Measurements from ENCODE around the gene DDX42.

Gene DDX42

DNA sequence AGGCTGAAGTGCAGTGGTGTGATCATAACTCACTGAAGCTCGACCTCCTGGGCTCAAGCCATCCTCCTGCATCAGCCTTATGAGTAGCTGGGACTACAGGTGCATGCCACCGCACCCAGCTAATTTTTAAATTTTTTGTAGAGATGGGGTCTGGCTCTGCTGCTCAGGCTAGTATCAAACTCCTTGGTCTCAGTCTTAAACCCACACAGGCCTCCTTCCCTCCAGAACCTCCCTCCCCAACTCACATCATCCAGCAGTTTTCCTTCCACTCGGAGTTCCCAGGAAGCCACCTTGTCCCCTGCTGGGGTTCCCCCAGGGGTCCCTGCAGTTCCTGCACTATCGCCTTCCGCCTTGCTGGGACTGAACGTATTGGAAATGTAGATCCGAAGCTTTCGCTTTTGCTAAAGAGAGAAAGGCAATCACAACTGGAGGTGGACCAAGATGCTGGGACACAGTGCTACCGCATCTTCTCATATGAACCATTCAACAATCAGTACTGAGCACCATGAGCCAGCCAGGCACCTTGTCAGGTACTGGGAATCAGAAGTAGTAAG, 61.3 kb downstream of the DDX42 start:
- H3K36me3 ChIP-seq: peaks cover 64 to 72% (median 72%) of the 10 kb centered on the region in 3 donors
- TF ChIP-seq, protein P1, sequence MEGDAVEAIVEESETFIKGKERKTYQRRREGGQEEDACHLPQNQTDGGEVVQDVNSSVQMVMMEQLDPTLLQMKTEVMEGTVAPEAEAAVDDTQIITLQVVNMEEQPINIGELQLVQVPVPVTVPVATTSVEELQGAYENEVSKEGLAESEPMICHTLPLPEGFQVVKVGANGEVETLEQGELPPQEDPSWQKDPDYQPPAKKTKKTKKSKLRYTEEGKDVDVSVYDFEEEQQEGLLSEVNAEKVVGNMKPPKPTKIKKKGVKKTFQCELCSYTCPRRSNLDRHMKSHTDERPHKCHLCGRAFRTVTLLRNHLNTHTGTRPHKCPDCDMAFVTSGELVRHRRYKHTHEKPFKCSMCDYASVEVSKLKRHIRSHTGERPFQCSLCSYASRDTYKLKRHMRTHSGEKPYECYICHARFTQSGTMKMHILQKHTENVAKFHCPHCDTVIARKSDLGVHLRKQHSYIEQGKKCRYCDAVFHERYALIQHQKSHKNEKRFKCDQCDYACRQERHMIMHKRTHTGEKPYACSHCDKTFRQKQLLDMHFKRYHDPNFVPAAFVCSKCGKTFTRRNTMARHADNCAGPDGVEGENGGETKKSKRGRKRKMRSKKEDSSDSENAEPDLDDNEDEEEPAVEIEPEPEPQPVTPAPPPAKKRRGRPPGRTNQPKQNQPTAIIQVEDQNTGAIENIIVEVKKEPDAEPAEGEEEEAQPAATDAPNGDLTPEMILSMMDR (IDR thresholded peaks at IDR 0.05): peak in 1 of 2 experiments; percentile 7
- H3K9me3 ChIP-seq: no peaks in the 10 kb centered on the region
- no peaks in the 10 kb centered on the region for H3K27me3 ChIP-seq
- peaks cover 5 to 52% (median 40%) of the 10 kb centered on the region in 4 donors for H3K4me1 ChIP-seq
- intact Hi-C loops (cut with DNase I; ENCODE audit: low total_unique reads): loop anchor here (5.0 kb wide), 1 partner anchor 63 kb away; the partner anchor contains the start of genes CCDC47 and DDX42
- DNase-seq: peak in 1 of 2 donors; percentile 55
- H3K4me3 ChIP-seq: no peak overlapping the region
- H3K27ac ChIP-seq: peak overlapping the region; percentile 14 to 99

DNA sequence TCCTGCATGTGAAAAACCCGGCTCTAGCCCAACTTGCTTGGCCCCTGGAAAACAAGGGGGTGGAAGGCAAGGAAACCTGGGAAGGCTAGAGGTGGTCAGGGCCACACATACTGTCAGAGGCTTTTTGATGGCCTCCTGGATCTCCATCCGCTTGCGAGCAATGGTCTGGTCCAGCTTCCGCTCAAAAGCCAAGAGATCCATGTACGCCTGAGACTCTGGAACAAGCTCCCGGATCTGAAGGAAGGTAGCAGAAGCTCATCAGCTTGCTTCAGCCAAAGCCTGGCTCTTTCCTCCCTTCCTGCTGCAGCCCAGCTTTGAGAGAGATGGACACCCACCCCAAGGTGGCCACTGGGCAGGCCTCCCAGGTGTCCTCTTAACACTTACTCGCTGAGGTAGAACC, 62.8 kb downstream of the DDX42 start:
- H3K27me3 ChIP-seq: no peaks in the 10 kb centered on the region
- TF ChIP-seq, protein P1 (IDR thresholded peaks at IDR 0.05): no peak
- peaks cover 5 to 67% (median 52%) of the 10 kb centered on the region in 4 donors for H3K4me1 ChIP-seq
- peaks cover 49 to 56% (median 56%) of the 10 kb centered on the region in 3 donors for H3K36me3 ChIP-seq
- no peaks in the 10 kb centered on the region for H3K9me3 ChIP-seq
- intact Hi-C loops (cut with DNase I; ENCODE audit: low total_unique reads): loop anchor here (5.0 kb wide), 1 partner anchor 65 kb away; the partner anchor contains the start of genes CCDC47 and DDX42
- H3K27ac ChIP-seq: peak overlapping the region; percentile 89 to 99
- DNase-seq: no peak
- H3K4me3 ChIP-seq: no peak overlapping the region

DNA sequence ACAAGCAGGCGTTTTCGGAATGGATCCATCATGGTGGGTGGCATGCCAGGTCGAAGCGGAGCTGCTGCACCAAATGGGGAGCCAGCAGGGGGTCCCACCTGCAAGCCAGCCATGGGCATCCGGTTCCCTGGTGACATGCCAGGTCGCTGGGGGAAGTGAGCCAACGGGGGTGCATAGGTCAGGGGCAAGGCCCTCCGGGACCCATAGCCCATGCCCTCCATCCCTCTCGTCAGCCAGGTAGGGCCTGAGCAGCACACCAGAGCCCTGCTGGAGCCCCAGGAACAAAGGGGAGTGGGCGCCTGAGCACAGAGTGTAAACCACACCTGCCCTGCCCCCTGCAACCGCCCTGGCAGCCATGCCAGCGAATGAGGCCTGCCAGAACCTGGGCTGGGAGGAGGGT, 63.5 kb downstream of the DDX42 start:
- Histone ChIP-seq H3K27me3 (no peaks in the 10 kb centered on the region), H3K27ac (peak overlapping the region; percentile 89 to 99), H3K36me3 (peaks cover 42 to 50% (median 49%) of the 10 kb centered on the region in 3 donors), H3K4me3 (peak overlapping the region in 1 of 2 donors; percentile 41), H3K9me3 (no peaks in the 10 kb centered on the region), H3K4me1 (peaks cover 5 to 67% (median 52%) of the 10 kb centered on the region in 4 donors)
- intact Hi-C loops (cut with DNase I; ENCODE audit: low total_unique reads): loop anchor here (5.0 kb wide), 1 partner anchor 65 kb away; the partner anchor contains the start of genes CCDC47 and DDX42
- TF ChIP-seq, protein P1 (IDR thresholded peaks at IDR 0.05): no peak
- peak in 1 of 2 donors; percentile 69 for DNase-seq

DNA sequence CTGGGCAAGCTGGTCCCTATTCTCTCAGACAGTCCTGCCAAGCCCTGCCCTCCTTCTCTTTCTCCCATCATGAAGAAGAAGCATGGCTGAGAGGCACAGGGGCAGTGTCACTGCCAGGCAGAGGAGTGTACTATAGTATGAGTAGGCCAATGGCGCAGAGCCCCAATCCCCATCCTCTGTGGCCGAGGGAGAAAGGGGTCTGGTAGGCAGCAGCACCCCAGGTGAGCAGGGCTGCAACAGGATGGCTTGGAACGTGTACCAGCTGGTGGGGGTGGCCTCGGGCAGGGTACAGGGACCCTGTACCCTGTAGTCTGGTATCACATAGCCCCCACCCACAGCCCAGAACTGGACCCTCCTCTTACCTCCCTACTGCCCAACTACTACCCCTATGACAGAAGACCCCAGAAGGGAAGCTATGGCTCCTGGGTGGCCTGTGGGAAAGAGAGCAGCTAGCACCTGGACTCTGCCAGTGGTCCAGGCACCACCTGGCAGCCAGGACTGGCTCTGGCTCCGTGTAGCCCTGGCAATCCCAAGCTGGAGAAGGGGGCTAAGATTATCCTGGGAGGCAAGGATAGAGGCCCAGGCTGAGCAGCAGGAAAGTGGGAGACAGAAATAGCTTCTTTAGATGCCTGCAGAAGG, 64.1 kb downstream of the DDX42 start:
- Histone ChIP-seq H3K4me3 (peak overlapping the region; percentile 41 to 96), H3K9me3 (no peaks in the 10 kb centered on the region), H3K27ac (peak overlapping the region; percentile 89 to 99), H3K36me3 (peaks cover 36 to 44% (median 43%) of the 10 kb centered on the region in 3 donors), H3K27me3 (no peaks in the 10 kb centered on the region), H3K4me1 (peaks cover 5 to 67% (median 52%) of the 10 kb centered on the region in 4 donors)
- peak in 1 of 2 donors; percentile 72 for DNase-seq
- TF ChIP-seq, protein P1 (IDR thresholded peaks at IDR 0.05): no peak
- intact Hi-C loops (cut with DNase I; ENCODE audit: low total_unique reads): loop anchor here (5.0 kb wide), 1 partner anchor 66 kb away; the partner anchor contains the start of genes CCDC47 and DDX42

DNA sequence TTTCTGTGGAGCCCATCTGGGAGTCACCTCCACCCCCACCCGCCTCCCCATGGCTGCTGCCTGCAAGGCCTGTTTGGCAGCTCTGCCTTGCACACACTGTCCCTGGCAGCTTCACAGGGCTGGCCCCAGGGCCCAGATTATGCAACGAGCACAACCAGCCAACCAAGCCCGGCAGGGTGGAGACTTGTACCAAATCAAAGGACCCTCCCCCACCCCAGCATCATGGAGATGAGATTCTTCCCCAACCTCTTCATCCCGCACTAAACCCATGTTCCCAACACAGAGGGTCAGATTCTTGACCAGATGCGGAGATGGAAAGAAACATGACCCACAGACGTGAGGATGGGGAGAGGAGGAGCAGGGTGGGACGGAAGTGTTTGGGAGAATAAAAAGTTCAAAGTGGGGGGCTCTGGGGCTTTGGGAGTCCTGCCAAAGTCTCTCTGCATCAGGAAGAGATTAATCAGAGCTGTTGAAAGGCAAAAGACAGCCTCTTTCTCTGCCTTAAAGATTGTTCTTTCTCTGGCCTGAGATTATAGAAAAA, 64.7 kb downstream of the DDX42 start:
- Histone ChIP-seq H3K36me3 (peaks cover 30 to 37% (median 37%) of the 10 kb centered on the region in 3 donors), H3K9me3 (no peaks in the 10 kb centered on the region), H3K4me3 (peak overlapping the region; percentile 41 to 96), H3K27ac (peak overlapping the region; percentile 89 to 99), H3K4me1 (peaks cover 5 to 71% (median 55%) of the 10 kb centered on the region in 4 donors), H3K27me3 (no peaks in the 10 kb centered on the region)
- peak; percentile 98 for DNase-seq
- TF ChIP-seq, protein P1 (IDR thresholded peaks at IDR 0.05): no peak
- intact Hi-C loops (cut with DNase I; ENCODE audit: low total_unique reads): loop anchor here (5.0 kb wide), 1 partner anchor 66 kb away; the partner anchor contains the start of genes CCDC47 and DDX42

All from tibial artery (tissue), 4 donors.